HG02870 (cell line): ENCODE measurements around the gene ZNF281.
"Not testable (repeated sequence)": the region's sequence is repeated elsewhere in the genome, so short reads cannot be mapped to it uniquely, and the experiment has no call there.

ENCODE experiments used
- ATAC-seq: cut with Tn5 transposase; IDR thresholded peaks from one replicate; pipeline ENCODE4 v1.9.1; 2021; ENCODE audit warnings: mild to moderate bottlenecking, moderate library complexity; ENCODE audit not compliant: unreplicated experiment

The ZNF281 gene

DNA sequence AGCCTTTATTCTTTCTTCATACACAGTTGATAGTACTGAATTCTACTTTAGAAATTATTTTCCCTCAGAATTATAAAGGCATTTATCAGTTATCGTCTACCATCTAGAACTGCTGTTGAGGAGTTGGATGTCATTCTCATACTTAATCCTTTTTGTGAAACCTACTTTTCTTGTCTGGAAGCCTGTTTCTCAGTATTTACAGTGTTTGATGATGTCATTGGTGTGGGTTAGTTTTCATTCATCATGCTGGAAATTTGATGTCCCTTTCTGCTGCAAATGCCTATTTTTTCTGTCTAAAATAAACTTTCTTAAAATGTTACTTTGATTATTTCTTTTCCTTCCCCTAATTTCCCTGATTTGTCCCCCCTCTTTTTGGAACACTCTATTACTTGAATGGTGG is 22.8 kb upstream of the ZNF281 start:
- no peak for ATAC-seq

DNA sequence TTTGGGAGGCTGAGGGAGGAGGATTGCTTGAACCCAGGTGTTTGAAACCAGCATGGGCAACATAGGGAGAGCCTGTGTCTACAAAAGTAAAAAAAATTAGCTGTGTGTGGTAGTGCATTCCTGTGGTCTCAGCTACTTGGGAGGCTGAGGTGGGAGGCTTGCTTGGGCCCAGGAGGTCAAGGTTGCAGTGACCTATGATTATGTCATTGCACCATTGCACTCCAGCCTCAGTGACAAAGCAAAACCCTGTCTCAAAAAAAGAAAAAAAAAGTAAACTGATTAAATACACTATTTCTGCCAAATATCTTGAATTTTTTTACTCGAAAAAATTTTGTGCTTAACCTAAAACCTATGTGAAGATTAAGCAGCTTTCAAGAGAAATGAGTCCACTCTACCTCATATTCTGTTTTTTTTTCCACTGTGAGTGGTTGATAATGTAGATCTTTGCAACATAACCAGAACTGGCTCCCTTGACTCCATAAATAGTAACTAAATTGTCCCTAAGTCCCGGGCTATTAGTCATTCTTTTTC is 19.4 kb upstream of the ZNF281 start:
- ATAC-seq: no peak

DNA sequence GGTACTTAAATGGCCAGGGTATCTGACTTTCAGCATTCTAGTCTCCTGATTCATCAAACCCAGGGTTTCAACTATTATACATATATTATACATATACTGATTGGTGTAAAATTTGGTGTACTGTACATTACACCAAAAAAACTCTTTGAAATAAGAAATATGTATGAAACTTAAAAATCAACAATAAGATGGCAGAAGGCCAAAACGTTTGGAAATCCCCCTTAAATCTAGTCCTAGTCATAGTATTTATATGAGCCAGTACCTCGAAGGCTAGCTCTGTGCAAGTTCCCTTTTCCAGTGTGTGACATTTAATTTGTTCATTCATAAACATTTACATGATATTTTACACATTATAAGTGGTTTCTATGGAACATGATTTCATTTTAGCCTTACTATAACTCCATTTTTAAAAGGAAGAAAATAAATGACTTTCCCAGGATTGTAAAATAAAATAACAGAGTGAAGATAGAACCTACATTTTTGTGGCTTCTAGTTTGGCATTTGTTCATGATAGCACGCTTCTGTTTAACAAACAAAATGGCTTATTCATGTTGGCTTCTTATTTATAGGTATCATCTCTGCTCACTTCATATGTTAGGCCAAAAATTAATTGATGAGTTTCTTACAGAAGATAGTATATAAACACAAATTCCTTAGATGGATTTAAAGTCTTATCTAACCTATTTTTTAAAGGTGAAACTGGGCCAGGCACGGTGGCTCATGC is 18.8 kb upstream of the ZNF281 start:
- ATAC-seq: no peak

DNA sequence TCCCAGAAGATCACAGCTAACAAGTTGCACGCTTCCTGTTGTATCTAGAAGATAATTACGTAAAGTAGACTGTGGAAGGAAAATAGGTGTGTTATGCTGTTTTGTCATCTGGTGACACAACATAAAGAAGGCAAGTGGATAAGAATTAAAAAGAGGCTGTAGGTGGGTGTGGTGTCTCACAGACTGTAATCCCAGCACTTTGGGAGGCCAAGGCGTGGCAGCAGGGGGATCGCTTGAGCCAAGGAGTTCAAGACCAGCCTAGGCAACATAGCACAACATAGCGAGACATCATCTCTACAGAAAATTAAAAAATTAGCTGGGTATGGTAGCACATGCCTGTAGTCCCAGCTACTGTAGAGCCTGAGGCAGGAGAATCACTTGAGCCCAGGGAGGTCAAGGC is 17.9 kb upstream of the ZNF281 start:
- no peak for ATAC-seq

DNA sequence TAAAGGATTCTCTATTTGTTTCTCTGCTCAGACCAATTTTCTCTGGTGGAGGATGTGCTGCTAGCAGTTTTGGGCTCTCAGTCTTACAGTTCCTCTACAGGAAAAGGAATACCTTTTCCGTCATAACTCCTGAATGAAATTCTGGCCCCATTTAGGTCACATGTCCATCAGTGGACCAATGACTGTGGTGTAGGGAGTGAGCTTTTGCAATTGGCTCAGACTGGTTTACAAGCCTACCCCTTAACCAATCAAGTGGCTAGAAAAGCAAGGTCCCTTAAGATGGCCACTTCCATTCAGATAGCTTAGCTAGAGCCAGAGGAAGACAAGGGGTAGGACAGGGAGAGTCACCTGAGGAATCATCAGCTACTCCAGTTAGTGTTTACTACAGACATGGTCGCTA is 16.4 kb upstream of the ZNF281 start:
- ATAC-seq: no peak

DNA sequence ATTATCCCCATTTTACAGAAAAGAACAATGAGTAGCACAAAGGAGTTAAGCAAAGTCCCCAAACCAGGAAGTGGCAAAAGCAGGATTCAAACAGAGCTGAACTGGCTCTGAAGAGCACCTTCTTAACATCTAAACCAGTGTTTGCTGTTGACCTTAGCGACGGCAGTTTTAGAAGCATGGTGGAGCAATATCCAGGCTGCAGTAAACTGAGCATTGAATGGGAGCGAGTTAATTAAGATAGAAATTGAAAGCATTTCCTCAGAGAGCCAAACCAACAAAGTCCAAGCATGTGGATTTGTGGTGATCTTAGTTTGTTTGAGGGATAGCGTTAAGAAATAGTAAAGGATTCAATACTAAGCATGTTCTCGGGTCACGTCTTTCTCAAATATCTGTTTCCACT is 13.4 kb upstream of the ZNF281 start:
- no peak for ATAC-seq

DNA sequence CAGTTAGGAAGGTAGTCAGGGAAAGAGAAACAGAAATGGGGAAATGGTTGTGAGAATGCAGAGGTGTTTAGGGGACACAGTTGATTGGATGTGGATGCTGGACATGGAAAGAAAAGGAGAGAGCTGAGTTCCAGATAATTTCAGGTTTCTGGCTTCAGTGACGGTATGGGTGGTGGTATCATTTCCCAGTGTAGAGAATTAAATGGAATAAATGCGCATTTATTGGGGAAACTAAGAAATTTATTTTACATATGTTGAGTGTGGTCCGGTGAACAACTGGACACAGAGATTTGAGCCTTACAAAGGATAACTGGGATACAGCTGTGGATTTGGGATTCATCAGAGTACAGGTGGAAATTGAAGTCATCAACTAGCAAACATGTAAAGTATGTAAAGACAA is 12.4 kb upstream of the ZNF281 start:
- no peak for ATAC-seq

DNA sequence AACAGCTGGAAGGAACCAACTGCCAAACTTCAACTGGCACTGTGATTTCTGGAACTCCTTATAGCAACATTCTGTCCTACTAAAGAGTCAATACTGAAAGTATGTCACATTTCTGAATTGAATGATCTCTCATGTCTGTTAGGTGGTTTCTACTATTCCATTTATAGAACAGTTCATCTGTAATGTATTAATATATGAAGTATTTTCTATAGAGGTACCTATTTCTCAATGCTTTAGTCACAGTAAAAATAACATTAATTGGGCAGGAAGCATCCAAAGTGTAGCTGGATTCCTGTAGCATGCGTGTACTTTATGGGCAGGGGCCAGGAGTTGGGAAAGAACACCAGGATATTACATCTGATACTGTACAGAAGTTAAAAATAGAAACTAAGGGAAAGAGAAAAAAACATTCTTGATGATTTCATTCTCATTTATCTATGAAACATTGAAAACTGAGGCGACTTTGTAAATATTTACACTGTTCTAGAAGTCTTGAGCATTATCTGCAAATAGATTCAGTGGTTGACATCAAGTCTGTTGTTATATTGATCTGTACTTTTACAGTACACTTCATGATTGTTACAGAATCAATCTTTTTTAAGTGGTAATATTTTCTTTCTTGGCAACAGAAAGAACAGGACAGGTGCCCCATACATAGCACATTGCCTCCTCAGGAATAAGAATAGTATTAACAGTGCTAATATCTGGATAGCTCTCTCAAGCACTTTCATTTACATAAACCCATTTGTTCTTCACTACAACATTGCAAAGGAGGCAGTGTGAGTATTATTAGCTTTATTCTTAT is 6.2 kb upstream of the ZNF281 start:
- peak; percentile 82 for ATAC-seq

DNA sequence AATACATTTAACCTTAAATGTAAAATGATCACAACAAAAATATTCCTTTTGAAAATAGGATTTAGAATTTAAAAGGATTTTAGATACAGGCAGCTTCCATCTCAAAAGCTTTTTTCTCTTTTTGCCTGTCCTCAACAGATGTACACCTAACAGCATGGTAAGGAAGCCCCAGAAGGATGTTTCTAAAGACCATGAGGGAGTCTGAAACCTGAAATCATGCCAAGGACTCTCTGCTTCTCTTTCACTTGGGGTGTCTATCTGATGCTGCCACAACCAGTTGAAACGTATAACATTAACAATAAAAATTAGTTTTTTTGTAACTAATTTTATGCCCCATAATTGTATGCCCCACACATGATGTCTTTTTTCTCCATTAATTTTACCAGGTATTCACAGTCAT is 5.4 kb upstream of the ZNF281 start:
- no peak for ATAC-seq

DNA sequence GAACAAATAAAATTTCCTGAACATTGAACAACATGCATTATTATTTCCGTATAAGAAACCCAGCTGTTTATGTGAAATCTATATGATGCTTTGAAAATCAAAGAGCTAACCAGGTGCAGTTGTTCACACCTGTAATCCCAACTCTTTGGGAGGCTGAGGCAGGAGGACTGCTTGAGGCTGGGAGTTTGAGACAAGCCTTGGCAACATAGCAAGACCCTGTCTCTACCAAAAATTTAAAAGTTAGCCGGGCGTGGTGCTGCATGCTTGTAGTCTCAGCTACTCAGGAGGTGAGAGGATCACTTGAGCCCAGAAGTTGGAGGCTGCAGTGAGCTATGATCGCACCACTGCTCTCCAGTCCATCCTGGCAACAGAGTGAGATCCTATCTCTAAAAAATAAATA is 4.8 kb upstream of the ZNF281 start:
- no peak for ATAC-seq

DNA sequence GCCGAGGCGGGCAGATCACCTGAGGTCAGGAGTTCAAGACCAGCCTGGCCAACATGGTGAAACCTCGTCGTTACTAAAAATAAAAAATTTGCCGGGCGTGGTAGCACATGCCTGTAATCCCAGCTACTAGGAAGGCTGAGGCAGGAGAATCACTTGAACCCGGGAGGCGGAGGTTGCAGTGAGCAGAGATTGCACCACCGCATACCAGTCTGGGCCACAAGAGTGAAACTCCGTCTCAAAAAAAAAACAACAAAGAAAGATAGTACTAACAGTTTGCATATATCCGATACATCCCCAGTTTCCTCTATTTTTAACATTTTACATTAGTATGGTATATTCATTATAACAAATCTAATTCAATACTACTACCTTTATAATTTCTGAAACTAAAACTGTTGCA is 3.9 kb upstream of the ZNF281 start:
- ATAC-seq: not testable (repeated sequence)

DNA sequence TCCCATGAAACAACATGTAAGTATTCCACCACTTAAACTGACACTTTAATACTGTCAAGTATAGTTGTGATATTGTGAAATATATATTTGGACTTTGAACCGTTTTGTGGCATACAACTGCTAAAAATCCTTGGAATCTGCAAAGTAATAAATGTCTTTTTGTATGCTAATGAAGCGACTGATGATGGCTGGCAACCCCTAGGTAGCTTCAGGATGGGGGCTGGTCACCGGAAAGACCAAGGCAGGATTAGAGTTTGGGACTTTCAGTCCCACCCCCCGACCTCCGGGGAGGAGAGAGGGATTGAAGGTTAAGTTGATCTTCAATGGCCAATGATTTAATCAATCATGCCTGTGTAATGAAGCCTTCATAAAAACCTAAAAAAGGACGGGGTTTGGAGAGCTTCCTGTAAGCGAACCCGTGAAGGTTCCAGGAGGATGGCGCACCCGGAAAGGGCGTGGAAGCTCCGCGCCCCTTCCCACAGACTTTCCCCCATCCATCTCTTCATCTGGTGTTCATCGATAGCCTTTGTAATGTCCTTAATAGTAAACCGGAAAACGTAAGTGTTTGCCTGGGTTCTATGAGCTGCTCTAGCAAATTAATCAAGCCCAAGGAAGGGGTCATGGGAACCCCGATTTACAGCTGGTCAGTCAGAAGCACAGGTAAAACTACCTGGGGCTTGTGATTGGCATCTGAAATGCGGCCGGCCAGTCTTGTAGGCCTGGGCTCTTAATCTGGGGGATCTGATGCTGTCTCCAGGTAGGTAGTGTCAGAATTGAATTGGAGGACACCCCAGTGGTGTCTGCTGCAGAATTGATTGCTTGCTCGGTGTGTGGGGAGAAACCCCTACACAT is 1.8 kb upstream of the ZNF281 start:
- ATAC-seq: no peak

DNA sequence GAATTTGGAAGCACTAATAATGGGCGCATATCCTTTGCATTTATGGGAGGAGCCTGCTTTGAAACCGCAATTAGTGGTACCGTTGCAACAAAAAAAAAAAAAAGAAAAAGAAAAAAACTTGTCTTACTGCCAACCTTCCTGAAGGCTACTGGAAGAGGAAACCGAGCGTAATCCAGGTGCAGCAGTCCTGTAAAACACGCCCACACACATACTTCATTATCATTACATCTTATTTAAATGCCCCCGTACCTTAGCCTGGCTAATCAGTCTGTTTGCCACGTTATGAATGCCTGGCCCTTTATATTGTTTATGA is 686 bp upstream of the ZNF281 start:
- peak; percentile 10 for ATAC-seq

DNA sequence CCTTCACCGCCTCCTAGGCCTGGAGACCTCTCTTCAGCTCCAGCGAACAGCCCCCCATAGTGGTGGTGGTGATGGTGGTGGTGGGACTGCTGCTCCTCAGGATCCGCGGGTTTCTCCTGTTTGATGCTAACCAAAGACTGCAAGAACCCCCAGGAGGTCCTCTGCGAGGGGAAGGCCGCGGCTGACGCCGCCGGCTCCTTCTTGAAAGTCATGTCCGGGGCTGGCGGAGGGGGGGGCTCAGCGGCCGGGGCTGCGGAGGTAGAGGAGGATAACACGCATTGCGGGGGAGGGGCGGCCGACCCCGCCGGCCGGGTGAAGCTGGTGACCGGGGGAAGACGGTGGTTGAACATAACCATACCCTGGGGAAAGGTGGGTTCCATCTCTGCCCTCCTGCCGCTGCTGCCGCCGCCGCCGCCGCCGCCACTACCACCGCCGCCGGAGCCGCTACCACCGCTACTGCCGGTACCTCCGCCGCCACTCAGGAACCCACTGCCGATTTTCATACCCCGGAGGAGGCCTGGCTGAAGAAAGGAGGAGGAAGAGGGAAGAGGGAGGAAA is 554 bp downstream of the ZNF281 start:
- ATAC-seq: peak; percentile 24

DNA sequence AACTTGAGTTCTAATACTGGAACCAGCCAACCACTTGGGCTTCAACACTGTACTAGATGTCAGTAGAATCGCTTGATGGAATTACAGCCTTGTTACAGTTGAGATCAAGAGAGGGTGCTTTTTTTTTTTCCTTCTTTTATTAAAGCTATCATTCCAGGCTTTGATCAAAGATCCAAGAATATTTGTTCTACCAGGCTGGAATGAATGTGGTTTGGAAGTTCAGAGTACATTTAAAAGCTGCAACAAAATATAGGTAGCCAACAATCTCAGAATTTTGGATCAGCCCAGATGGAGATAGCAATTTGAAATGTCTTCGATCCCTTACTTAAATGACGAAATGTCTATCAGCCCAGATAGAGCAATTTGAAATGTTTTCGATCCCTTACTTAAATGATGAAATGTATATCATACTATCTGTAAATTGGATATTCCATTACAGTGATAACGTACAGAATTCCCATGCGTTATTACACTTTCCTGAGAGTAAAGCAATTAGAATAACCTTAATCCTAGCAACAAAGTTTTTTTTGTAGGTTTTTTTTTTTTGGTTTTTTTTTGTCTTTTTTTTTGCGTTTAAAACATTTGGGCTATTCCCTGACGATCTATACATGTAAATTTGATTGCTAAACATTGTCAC is 3.6 kb downstream of the ZNF281 start:
- no peak for ATAC-seq

DNA sequence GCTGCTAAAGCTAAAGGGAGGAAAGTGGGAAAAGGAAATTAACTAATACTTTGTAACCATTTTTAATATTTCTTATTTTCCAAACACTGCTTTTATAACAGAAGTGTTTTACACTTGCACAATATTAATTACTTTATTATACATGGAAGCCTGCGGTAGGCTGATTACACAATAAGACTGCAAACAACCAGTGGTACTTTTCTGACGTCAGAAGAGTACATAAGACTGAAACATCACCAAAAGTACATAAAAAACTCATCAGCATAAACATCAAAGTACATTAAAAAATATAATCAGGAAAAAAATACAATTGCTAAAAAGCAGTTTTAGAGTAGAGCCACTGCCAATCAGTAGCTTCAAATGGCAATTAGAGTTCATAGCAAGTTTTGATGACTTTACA is 4.6 kb downstream of the ZNF281 start:
- ATAC-seq: no peak

DNA sequence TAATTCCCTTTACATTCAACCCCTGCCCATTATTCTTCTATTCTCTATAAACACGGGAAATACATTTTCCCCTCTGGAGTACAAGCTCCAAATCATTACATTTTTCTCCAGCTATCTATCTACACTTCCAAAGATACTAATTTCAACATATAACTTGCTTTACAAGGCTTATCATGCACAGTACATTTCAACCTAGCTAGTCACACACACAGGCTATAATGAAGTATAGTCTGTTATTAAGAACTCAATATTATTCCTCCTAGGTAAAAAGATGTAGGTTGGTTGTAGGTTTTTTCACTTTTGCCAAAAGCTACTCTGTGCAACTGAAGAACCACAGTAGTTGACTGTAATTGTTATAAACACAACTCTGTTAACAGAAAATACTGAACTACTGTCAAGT is 8.1 kb downstream of the ZNF281 start:
- ATAC-seq: no peak

DNA sequence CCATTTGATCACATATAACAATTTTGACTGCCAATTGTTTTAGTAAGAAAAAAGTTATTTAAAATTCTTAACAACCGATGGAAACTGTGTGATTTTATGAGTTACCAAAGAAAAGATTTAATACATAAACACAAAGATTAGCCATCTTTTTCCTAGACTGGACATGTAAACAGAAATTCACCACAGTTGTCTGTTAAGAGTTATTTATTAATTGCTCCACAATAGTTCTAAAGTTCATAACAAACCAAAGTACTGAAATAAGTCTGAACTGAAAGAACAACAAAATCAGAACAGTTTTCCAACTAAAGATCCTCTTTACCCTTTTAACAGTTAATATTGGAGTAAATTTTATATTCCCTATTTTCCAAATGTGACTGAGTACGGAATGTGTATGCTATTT is 8.6 kb downstream of the ZNF281 start:
- ATAC-seq: no peak

DNA sequence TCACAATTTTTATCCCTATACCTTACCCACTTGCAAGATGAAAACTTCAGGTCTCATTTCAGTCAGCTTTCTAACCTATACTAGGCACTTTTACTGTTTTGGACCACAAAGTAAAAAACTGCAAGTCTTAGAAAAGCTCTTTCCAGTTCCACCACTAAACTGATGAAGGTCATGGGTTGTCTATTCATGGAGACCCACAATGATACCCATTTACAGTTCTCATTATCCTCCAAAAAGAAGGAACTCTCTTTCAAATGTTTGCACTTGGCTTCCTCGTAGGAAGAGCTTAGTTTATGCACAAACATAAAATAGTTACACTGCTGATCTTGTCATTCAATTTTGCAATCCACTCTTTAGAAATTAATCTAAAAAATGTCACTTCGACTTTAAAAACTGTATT is 9.3 kb downstream of the ZNF281 start:
- no peak for ATAC-seq

DNA sequence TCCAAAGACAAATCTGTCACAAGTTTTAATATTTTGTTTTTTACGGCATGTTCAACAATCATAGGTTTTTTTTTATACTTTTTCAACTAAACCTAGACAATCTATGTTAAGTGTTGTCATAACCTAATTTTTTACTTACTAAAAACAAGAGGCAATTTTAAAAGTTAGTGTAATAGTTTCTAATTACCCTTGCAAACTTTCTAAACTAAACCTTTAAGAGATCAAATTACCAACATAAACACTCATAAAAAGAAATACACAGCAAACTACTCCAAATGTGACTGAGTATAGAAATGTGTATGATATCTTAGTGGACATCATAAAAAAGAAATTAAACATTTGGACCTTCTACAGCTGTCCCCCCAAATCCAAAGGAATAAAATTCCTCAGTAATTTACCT is 10.0 kb downstream of the ZNF281 start:
- no peak for ATAC-seq

DNA sequence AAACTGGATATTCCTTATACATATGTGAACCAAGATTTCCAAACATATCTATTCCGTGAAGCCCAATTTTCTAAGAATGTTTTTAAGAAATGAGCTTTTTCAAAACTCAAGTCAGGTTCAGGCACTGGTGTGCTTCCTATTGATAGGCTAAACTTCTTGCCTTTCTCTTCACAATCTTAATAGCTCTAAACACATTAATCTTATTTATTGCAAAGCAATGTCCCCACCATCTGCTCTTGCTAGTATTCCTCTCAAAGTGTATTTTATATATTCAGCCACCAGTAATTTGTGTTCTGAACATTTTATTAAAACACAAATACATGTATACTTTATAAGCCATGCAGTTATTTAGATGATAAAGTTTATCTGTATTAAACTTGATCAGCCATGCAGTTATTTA is 11.5 kb downstream of the ZNF281 start:
- ATAC-seq: no peak
